ENCODE results near the gene PAQR7. TPM values are rescaled to one million over a fixed set of nuclear protein-coding genes. Genes with fewer than 3 reads are reported as not detected.

PAQR7 gene
- total RNA-seq, 1 experiment from 2014 or later, result 6.7 TPM

- no peak for TF ChIP-seq ZMAT4 (CRISPR knock-in tag; IDR thresholded peaks at IDR 0.05)
- no peak for TF ChIP-seq ATF6 (CRISPR knock-in tag; IDR thresholded peaks at IDR 0.05)
- no peak for TF ChIP-seq USF1 (CRISPR knock-in tag; IDR thresholded peaks at IDR 0.05)
- no peak for TF ChIP-seq ETV6 (CRISPR knock-in tag; IDR thresholded peaks at IDR 0.05)
- no peak for TF ChIP-seq TP53 (CRISPR knock-in tag; IDR thresholded peaks at IDR 0.05)
These were observed 13.9 kb downstream of the PAQR7 start (continued) for GRCh38 chr1:25861316-25862286.

- H3K27me3 Mint-ChIP-seq (ENCODE audit: low read depth), result no peaks in the 10 kb centered on the region
- peak within 1 kb of the TSS; percentile 95 for H3K27ac Mint-ChIP-seq
- peaks cover 6% of the 10 kb centered on the region; the same call in 1 of the 2 replicates for H3K36me3 Mint-ChIP-seq
- H3K4me1 Mint-ChIP-seq, result peaks cover 14% of the 10 kb centered on the region
- ChIA-PET CTCF (no interaction called here), POLR2A (interaction anchor here (0.8 kb wide), 1 partner anchor 33 kb away, joined by 4 read pairs; no protein-coding TSS in a partner anchor)
- ATAC-seq, result peak; percentile 90
- peak within 1 kb of the TSS; percentile 95 for H3K4me3 Mint-ChIP-seq
- DNase-seq (ENCODE audit: low spot score), result peak; percentile 76
- no peaks in the 10 kb centered on the region for H3K9me3 Mint-ChIP-seq
- TF ChIP-seq ZNF281 (CRISPR knock-in tag; IDR thresholded peaks at IDR 0.05) (peak; percentile 70; the same call in 1 of the 2 replicates), GRHL2 (CRISPR knock-in tag; IDR thresholded peaks at IDR 0.05; ENCODE audit: insufficient replicate concordance, severe bottlenecking) (no peak), STAT6 (CRISPR knock-in tag; conservative IDR thresholded peaks at IDR 0.05; ENCODE audit: low read depth) (no peak), ESRRA (CRISPR knock-in tag; IDR thresholded peaks at IDR 0.05; ENCODE audit: borderline replicate concordance) (peak; percentile 83; the same call in 1 of the 2 replicates), NFE2L1 (CRISPR knock-in tag; IDR thresholded peaks at IDR 0.05) (no peak), NR2C2 (CRISPR knock-in tag; IDR thresholded peaks at IDR 0.05) (0 out of 2 replicates have a peak, but pooled peaks have one; percentile 45), MYBL2 (CRISPR knock-in tag; IDR thresholded peaks at IDR 0.05) (peak; percentile 85; the same call in 1 of the 2 replicates), USF1 (CRISPR knock-in tag; IDR thresholded peaks at IDR 0.05) (0 out of 2 replicates have a peak, but pooled peaks have one; percentile 31), ETV6 (CRISPR knock-in tag; IDR thresholded peaks at IDR 0.05) (peak; percentile 82), RELA (CRISPR knock-in tag; IDR thresholded peaks at IDR 0.05; ENCODE audit: borderline replicate concordance) (peak; percentile 83; the same call in 1 of the 2 replicates), RORB (CRISPR knock-in tag; IDR thresholded peaks at IDR 0.05) (no peak), FOXP4 (CRISPR knock-in tag; IDR thresholded peaks at IDR 0.05) (peak; percentile 85), CREB1 (CRISPR knock-in tag; IDR thresholded peaks at IDR 0.05) (0 out of 2 replicates have a peak, but pooled peaks have one; percentile 65), NR1H2 (CRISPR knock-in tag; IDR thresholded peaks at IDR 0.05) (no peak), E2F1 (CRISPR knock-in tag; IDR thresholded peaks at IDR 0.05) (peak; percentile 85; the same call in 1 of the 2 replicates)
These were observed 16.4 kb downstream of the PAQR7 start, which contains the start of gene AUNIP for GRCh38 chr1:25858906-25859789. TSS of gene AUNIP (minus strand) at chr1:25859457. CDS start at chr1:25859357, 100 bp downstream.

Data from WTC11 (cell line).